SU-DHL-6 (cell line): ENCODE data around the gene PIGZ.

ENCODE experiments used
- CTCF ChIP-seq: fragments of 200-600 bp; sonication (generic); IDR thresholded peaks from one replicate; pipeline ENCODE4 v1.5.1; 2017; ENCODE audit warnings: antibody characterized with exemption, mild to moderate bottlenecking, low read length, moderate library complexity; ENCODE audit not compliant: insufficient read depth, poor library complexity, severe bottlenecking
- EZH2phosphoT487 ChIP-seq: fragments of 200-600 bp; sonication (generic), shearing (Covaris generic); conservative IDR thresholded peaks from 2 replicates; pipeline ENCODE4 v1.6.1; 2018; ENCODE audit warnings: mild to moderate bottlenecking, antibody characterized with exemption, low read length, moderate library complexity, mixed read lengths

- TF ChIP-seq CTCF (no peak), EZH2phosphoT487 (no peak)
Observed at GRCh38 chr3:197008436-197009209, 40.0 kb upstream of the PIGZ start.
